ENCODE results near the gene HOXA4. TPM values are rescaled to one million over a fixed set of nuclear protein-coding genes. Genes with fewer than 3 reads are reported as not detected.
A peak's percentile ranks its signal among the peaks of the same experiment; 100 is the strongest.

The HOXA4 gene
- total RNA-seq, 1 donor from 2014 or later: 0.98 TPM

DNA sequence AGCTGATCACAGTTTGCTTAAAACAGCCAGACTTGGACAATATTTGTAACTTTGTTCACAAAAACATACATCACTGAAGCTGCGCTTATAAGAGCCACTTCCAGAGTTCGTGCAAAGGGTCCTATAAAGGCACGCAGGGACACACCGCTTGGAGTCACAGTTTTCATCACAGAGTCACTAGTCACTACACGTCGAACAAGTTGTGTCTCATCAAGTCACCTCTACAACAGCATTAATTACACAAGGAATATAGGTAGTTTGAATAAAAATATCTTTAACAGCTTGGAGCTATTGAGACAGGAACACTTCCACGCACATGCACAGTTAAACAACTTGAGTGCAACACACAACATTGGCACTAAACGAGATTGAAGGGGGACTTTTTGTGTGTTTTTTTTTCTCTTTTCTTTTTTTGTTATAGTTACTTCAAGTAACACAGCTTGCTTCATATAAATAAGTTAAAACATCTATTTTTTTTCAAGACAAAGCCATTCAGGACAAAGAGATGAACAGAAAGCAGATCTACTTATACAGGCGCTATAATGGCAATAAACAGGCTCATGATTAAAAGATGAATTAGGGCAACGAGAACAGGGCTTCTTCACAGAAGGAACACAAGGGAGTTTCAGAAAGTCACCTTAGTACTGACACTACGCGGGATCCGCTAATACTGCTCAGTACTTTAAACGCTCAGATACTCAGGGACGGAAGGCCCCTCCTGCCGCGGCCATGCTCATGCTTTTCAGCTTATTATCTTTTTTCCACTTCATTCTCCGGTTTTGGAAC lies 10.8 kb upstream of the HOXA4 start:
- intact Hi-C loops (cut with DNase I): no loop called here
- H3K4me1 ChIP-seq: peaks cover 8% of the 10 kb centered on the region
- H3K9me3 ChIP-seq: no peaks in the 10 kb centered on the region
- peaks cover 0 to 11% of the 10 kb centered on the region in 2 donors for H3K36me3 ChIP-seq
- DNase-seq (ENCODE audit: extremely low spot score in 2 of 2): no peak
- no peaks in the 10 kb centered on the region for H3K27me3 ChIP-seq
- no peak overlapping the region for H3K27ac ChIP-seq
- TF ChIP-seq POLR2A (IDR thresholded peaks at IDR 0.05) (no peak), POLR2AphosphoS5 (IDR thresholded peaks at IDR 0.05; ENCODE audit: insufficient read depth in 1 of 2, low read depth in 1 of 2) (no peak)
- TF ChIP-seq, protein P1, sequence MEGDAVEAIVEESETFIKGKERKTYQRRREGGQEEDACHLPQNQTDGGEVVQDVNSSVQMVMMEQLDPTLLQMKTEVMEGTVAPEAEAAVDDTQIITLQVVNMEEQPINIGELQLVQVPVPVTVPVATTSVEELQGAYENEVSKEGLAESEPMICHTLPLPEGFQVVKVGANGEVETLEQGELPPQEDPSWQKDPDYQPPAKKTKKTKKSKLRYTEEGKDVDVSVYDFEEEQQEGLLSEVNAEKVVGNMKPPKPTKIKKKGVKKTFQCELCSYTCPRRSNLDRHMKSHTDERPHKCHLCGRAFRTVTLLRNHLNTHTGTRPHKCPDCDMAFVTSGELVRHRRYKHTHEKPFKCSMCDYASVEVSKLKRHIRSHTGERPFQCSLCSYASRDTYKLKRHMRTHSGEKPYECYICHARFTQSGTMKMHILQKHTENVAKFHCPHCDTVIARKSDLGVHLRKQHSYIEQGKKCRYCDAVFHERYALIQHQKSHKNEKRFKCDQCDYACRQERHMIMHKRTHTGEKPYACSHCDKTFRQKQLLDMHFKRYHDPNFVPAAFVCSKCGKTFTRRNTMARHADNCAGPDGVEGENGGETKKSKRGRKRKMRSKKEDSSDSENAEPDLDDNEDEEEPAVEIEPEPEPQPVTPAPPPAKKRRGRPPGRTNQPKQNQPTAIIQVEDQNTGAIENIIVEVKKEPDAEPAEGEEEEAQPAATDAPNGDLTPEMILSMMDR (IDR thresholded peaks at IDR 0.05): no peak
- H3K4me3 ChIP-seq: no peak overlapping the region

DNA sequence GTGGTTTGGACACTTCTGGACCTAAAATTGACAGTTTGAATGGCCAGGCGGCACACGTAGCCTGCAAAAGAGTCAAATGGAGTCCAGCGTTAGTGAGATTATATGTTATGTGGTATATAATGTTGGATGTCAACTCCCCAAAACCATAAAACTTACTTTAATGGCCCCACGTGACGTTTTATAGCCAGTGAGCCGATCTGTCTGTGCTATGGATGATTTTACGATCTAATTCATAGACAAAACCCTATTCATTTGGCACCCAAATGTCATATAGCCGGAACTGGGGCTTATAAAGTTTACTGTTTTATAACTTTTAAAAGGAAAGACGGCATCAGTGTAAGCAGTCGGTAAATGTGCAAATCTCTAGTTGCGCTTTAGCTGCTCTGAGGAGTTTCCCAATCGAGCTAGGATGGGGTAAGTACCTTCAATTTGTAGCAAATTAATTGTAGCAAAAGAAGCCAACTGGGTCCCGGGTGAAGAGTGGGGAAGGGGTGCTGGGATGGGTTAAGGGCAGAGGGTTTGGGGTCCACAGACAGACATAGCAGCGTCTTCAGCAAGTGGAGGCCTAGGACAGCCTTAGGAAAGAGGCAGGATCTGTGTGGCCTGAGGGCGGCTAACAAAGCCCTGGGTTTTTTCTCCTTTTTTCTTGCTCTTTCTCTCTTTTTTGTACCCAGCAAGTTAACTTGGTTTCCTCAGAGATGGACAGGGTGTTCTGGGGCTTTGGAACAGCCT lies 9.7 kb upstream of the HOXA4 start:
- DNase-seq (ENCODE audit: extremely low spot score in 2 of 2): no peak
- no peaks in the 10 kb centered on the region for H3K9me3 ChIP-seq
- TF ChIP-seq, protein P1 (IDR thresholded peaks at IDR 0.05): no peak
- TF ChIP-seq POLR2A (IDR thresholded peaks at IDR 0.05) (no peak), POLR2AphosphoS5 (IDR thresholded peaks at IDR 0.05; ENCODE audit: insufficient read depth in 1 of 2, low read depth in 1 of 2) (no peak)
- no peak overlapping the region for H3K4me3 ChIP-seq
- no peak overlapping the region for H3K27ac ChIP-seq
- peaks cover 0 to 11% of the 10 kb centered on the region in 2 donors for H3K36me3 ChIP-seq
- no peaks in the 10 kb centered on the region for H3K27me3 ChIP-seq
- intact Hi-C loops (cut with DNase I): no loop called here
- peaks cover 8% of the 10 kb centered on the region for H3K4me1 ChIP-seq

DNA sequence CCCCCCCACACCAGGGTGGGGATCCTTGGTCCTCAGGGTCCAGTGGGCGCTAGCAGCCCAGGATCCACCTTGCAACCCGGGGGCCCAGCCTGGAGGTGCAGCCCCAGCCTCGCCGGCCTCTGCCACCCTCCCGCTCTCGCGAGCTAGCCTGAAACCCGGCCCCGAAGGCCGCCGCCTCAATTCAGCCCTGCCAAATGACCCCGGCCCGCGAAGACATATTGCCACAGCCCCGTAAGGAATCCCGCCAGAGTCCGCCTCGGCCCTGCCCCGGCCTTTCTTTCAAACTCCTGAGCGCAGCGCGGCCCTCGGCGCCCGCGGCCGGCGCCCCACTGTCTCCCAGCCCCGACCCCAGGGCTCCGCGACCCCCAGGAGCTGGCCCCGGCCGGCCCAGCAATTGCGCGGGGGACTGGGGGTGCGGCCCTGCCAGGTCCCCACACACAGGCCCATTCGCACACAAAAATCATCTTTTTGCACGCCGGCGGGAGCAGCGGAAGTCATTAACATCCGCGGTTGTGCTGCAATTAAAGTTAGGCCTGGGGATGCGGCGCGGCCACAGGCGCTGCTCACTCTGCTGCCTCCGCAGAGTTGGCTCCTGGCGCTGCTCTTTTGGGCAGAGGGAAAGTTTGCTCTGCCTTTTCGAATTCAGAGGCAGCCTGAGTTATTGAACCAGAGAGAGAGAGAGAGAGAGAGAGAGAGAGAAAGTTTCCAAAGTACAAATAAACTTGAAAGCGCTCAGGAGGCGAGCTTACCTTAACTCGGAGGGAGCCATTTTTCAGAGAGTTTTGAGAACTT lies 9.0 kb upstream of the HOXA4 start:
- no peak for DNase-seq (ENCODE audit: extremely low spot score in 2 of 2)

DNA sequence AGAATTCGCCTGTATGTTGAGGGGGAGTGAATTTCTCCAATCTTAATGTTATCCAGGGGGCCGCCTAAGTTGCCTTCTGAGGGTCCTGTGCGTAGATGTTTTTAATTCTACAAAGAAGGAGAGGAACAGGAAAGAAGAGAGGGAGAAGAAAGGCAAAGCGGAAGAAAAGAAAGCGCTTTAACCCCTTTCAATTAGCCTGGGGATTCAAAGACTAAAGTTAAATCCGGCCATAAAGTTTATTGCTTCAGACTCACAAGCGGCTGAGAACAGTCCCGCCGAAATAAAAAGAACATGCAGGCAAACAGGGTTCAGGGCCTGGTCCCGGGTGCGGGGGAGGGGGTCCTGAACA lies 8.4 kb upstream of the HOXA4 start:
- H3K4me3 ChIP-seq: no peak overlapping the region
- H3K27me3 ChIP-seq: no peaks in the 10 kb centered on the region

More for the DNA sequence above, 9.0 kb upstream of the HOXA4 start:
- intact Hi-C loops (cut with DNase I): no loop called here
- TF ChIP-seq, protein P1 (IDR thresholded peaks at IDR 0.05): no peak
- TF ChIP-seq POLR2A (IDR thresholded peaks at IDR 0.05) (no peak), POLR2AphosphoS5 (IDR thresholded peaks at IDR 0.05; ENCODE audit: insufficient read depth in 1 of 2, low read depth in 1 of 2) (no peak)
- no peak overlapping the region for H3K27ac ChIP-seq
- peak overlapping the region in 1 of 2 donors; percentile 23 for H3K4me3 ChIP-seq
- no peaks in the 10 kb centered on the region for H3K9me3 ChIP-seq
- H3K4me1 ChIP-seq: peaks cover 8% of the 10 kb centered on the region
- H3K36me3 ChIP-seq: peaks cover 0 to 9% of the 10 kb centered on the region in 2 donors
- no peaks in the 10 kb centered on the region for H3K27me3 ChIP-seq

More for the DNA sequence above, 8.4 kb upstream of the HOXA4 start:
- H3K27ac ChIP-seq: no peak overlapping the region
- H3K36me3 ChIP-seq: peaks cover 0 to 4% of the 10 kb centered on the region in 2 donors
- intact Hi-C loops (cut with DNase I): no loop called here
- no peaks in the 10 kb centered on the region for H3K9me3 ChIP-seq
- no peak for TF ChIP-seq POLR2AphosphoS5 (IDR thresholded peaks at IDR 0.05; ENCODE audit: insufficient read depth in 1 of 2, low read depth in 1 of 2)
- no peak for TF ChIP-seq POLR2A (IDR thresholded peaks at IDR 0.05)
- TF ChIP-seq, protein P1 (IDR thresholded peaks at IDR 0.05): no peak
- H3K4me1 ChIP-seq: peaks cover 8% of the 10 kb centered on the region
- no peak for DNase-seq (ENCODE audit: extremely low spot score in 2 of 2)
